GM19099 (cell line): Measurements from ENCODE around the gene OLAH.

ENCODE experiments used
- POLR2A ChIP-seq: IDR thresholded peaks from 3 replicates; pipeline ENCODE4 v1.6.1; 2011; ENCODE audit warnings: low read depth; ENCODE audit not compliant: insufficient read length; ENCODE audit errors: extremely low read depth

Gene OLAH

GRCh38 chr10:15116225-15116624 lies 72.5 kb downstream of the OLAH start:
- TF ChIP-seq POLR2A = no peak

- TF ChIP-seq POLR2A = no peak
Measured at GRCh38 chr10:15118615-15119014, 74.9 kb downstream of the OLAH start.

GRCh38 chr10:15120523-15120922 lies 76.8 kb downstream of the OLAH start:
- no peak for TF ChIP-seq POLR2A

GRCh38 chr10:15121707-15122106 lies 78.0 kb downstream of the OLAH start:
- TF ChIP-seq POLR2A = no peak

GRCh38 chr10:15122477-15123030 lies 78.8 kb downstream of the OLAH start:
- TF ChIP-seq POLR2A = no peak
